Measurements from ENCODE around the gene HTT.

The HTT gene

DNA sequence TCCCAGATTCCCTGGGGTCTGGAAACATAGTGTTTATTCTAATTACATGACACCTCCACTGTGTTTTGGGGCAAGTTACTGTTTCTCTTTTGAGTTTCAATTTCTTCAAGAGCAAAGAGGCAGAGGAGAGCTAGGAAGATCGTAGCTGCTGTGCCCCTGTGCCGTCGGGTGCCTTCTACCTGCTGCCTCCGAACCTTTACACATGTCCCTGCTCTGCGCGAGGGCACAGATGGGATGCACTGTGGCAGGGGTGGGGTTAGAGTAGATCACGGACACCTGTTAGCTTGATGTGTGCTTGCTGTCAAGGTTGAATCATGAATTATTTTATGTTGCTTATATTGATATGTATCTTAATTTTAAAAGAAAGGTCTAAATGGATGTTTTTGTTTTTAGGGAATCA, 103.4 kb downstream of the HTT start:
- TF ChIP-seq, protein P1, sequence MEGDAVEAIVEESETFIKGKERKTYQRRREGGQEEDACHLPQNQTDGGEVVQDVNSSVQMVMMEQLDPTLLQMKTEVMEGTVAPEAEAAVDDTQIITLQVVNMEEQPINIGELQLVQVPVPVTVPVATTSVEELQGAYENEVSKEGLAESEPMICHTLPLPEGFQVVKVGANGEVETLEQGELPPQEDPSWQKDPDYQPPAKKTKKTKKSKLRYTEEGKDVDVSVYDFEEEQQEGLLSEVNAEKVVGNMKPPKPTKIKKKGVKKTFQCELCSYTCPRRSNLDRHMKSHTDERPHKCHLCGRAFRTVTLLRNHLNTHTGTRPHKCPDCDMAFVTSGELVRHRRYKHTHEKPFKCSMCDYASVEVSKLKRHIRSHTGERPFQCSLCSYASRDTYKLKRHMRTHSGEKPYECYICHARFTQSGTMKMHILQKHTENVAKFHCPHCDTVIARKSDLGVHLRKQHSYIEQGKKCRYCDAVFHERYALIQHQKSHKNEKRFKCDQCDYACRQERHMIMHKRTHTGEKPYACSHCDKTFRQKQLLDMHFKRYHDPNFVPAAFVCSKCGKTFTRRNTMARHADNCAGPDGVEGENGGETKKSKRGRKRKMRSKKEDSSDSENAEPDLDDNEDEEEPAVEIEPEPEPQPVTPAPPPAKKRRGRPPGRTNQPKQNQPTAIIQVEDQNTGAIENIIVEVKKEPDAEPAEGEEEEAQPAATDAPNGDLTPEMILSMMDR (IDR thresholded peaks at IDR 0.05; ENCODE audit: low read depth, low read length, poor library complexity, severe bottlenecking), result no peak
- no peak for TF ChIP-seq EZH2phosphoT487 (IDR thresholded peaks at IDR 0.05; ENCODE audit: borderline replicate concordance, low read length)
- Histone ChIP-seq H3K27me3 (ENCODE audit: control insufficient read depth, low read length) (no peaks in the 10 kb centered on the region), H3K79me2 (ENCODE audit: control insufficient read depth, low read length) (no peaks in the 10 kb centered on the region), H3K9me2 (replicated peaks; ENCODE audit: control insufficient read depth, low read length) (no peaks in the 10 kb centered on the region), H3F3A (ENCODE audit: control insufficient read depth, insufficient read depth) (no peaks in the 10 kb centered on the region), H3K4me2 (ENCODE audit: low read length) (no peak overlapping the region), H3K4me3 (ENCODE audit: low read length) (no peak overlapping the region), H4K20me1 (ENCODE audit: control insufficient read depth, insufficient read depth, low read depth, low read length) (peaks cover under 1% of the 10 kb centered on the region; the same call in 1 of the 2 replicates), H3K36me3 (ENCODE audit: control insufficient read depth, low read length) (peaks cover 85% of the 10 kb centered on the region), H3K9me3 (ENCODE audit: control insufficient read depth, insufficient read depth, low read length) (no peaks in the 10 kb centered on the region), H3K4me1 (ENCODE audit: control insufficient read depth, low read length) (no peaks in the 10 kb centered on the region), H3K27ac (ENCODE audit: low read depth, low read length) (no peak overlapping the region)

DNA sequence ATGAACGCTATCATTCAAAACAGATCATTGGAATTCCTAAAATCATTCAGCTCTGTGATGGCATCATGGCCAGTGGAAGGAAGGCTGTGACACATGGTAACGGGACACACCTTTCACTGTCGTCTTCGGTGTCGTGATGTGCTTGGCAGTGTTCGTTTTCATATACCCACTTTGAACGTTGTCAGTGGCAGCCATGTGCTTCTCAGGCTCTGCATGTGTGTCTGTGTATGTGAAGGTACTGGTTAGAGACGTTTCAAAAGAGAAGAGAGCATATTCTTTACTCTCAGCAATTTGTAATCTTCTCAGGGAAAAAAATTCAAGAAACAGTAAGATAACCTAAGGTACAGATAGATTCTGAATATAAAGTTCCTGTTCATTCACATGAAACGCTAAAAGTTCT, 103.9 kb downstream of the HTT start:
- H3K36me3 ChIP-seq (ENCODE audit: control insufficient read depth, low read length), result peaks cover 85% of the 10 kb centered on the region

DNA sequence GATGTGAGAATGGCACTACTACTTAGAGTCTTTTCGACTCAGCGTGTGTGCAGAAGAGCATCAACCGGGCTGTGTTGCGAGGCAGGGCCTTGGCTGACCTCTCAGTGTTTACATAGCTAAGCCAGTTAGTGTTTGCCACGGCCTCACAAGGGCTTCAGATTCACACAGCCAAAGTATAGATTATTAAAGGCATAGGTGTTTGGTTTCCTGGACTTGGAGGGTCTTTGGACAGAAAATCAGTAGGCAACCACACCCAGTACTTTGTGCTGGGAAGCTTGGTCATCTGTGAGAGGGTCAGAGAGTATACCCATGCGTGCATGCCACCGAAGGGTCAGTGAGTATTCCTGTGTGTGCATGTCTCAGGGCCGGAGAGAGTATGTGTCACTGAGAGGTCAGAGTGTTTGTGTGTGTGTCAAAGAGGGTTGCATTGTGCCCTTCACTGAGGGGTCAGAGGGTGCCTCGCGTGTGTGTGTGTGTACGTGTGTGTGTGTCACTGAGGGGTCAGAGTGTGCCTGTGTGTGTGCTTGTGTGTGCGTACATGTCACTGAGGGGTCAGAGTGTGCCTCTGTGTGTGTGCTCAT, 104.7 kb downstream of the HTT start:
- Histone ChIP-seq H3K27ac (ENCODE audit: low read depth, low read length) (no peak overlapping the region), H3K36me3 (ENCODE audit: control insufficient read depth, low read length) (peaks cover 87% of the 10 kb centered on the region), H3K4me1 (ENCODE audit: control insufficient read depth, low read length) (peaks cover 6% of the 10 kb centered on the region), H3K27me3 (ENCODE audit: control insufficient read depth, low read length) (no peaks in the 10 kb centered on the region), H3K79me2 (ENCODE audit: control insufficient read depth, low read length) (no peaks in the 10 kb centered on the region), H3K4me3 (ENCODE audit: low read length) (no peak overlapping the region), H3F3A (ENCODE audit: control insufficient read depth, insufficient read depth) (no peaks in the 10 kb centered on the region), H3K9me3 (ENCODE audit: control insufficient read depth, insufficient read depth, low read length) (no peaks in the 10 kb centered on the region), H3K4me2 (ENCODE audit: low read length) (no peak overlapping the region), H3K9me2 (replicated peaks; ENCODE audit: control insufficient read depth, low read length) (no peaks in the 10 kb centered on the region), H4K20me1 (ENCODE audit: control insufficient read depth, insufficient read depth, low read depth, low read length) (no peaks in the 10 kb centered on the region)
- TF ChIP-seq, protein P1 (IDR thresholded peaks at IDR 0.05; ENCODE audit: low read depth, low read length, poor library complexity, severe bottlenecking), result no peak
- TF ChIP-seq EZH2phosphoT487 (IDR thresholded peaks at IDR 0.05; ENCODE audit: borderline replicate concordance, low read length), result no peak

More for the DNA sequence above, 103.9 kb downstream of the HTT start:
- Histone ChIP-seq H4K20me1 (ENCODE audit: control insufficient read depth, insufficient read depth, low read depth, low read length) (no peaks in the 10 kb centered on the region), H3K27me3 (ENCODE audit: control insufficient read depth, low read length) (no peaks in the 10 kb centered on the region), H3F3A (ENCODE audit: control insufficient read depth, insufficient read depth) (no peaks in the 10 kb centered on the region), H3K9me3 (ENCODE audit: control insufficient read depth, insufficient read depth, low read length) (no peaks in the 10 kb centered on the region), H3K4me3 (ENCODE audit: low read length) (no peak overlapping the region), H3K79me2 (ENCODE audit: control insufficient read depth, low read length) (no peaks in the 10 kb centered on the region), H3K27ac (ENCODE audit: low read depth, low read length) (no peak overlapping the region), H3K4me1 (ENCODE audit: control insufficient read depth, low read length) (no peaks in the 10 kb centered on the region), H3K4me2 (ENCODE audit: low read length) (no peak overlapping the region), H3K9me2 (replicated peaks; ENCODE audit: control insufficient read depth, low read length) (no peaks in the 10 kb centered on the region)
- TF ChIP-seq, protein P1 (IDR thresholded peaks at IDR 0.05; ENCODE audit: low read depth, low read length, poor library complexity, severe bottlenecking), result no peak
- no peak for TF ChIP-seq EZH2phosphoT487 (IDR thresholded peaks at IDR 0.05; ENCODE audit: borderline replicate concordance, low read length)
